Osteocyte (in vitro differentiated cells): ENCODE results near the gene PRICKLE3. TPM values are rescaled to one million over a fixed set of nuclear protein-coding genes. Genes with fewer than 3 reads are reported as not detected.

Experiments used
- DNase-seq: peaks from one replicate; pipeline ENCODE4 v3.0.0; 2021; ENCODE audit warnings: mixed read lengths; ENCODE audit not compliant: unreplicated experiment; ENCODE audit errors: extremely low spot score
- H3K27ac Mint-ChIP-seq: one replicate; pipeline ENCODE4 v1.8.0; 2021; ENCODE audit warnings: mild to moderate bottlenecking, mixed read lengths; ENCODE audit not compliant: unreplicated experiment
- H3K27me3 Mint-ChIP-seq: one replicate; pipeline ENCODE4 v1.8.0; 2021; ENCODE audit warnings: mixed read lengths; ENCODE audit not compliant: unreplicated experiment
- H3K36me3 Mint-ChIP-seq: one replicate; pipeline ENCODE4 v1.8.0; 2021; ENCODE audit warnings: mixed read lengths; ENCODE audit not compliant: unreplicated experiment
- H3K4me1 Mint-ChIP-seq: one replicate; pipeline ENCODE4 v1.8.0; 2021; ENCODE audit warnings: mixed read lengths; ENCODE audit not compliant: unreplicated experiment
- H3K4me3 Mint-ChIP-seq: one replicate; pipeline ENCODE4 v1.8.0; 2021; ENCODE audit warnings: mild to moderate bottlenecking, moderate library complexity, mixed read lengths; ENCODE audit not compliant: unreplicated experiment
- H3K9me3 Mint-ChIP-seq: one replicate; pipeline ENCODE4 v1.8.0; 2021; ENCODE audit warnings: mixed read lengths; ENCODE audit not compliant: unreplicated experiment
- CTCF ChIP-seq: fragments of 200-600 bp; sonication (generic); IDR thresholded peaks from 2 replicates; pipeline ENCODE4 v1.5.0; 2021; ENCODE audit warnings: antibody characterized with exemption, mild to moderate bottlenecking, moderate library complexity
- long read RNA-seq: library from polyadenylated mRNA; unstranded; transcript quantifications from one replicate; pipeline ENCODE4 v2.0.0, GENCODE V29; 2021
- total RNA-seq: library from RNA; stranded (reverse); gene quantifications from 2 replicates; pipeline ENCODE4 v1.2.1, GENCODE V29; 2021

The PRICKLE3 gene
- total RNA-seq = 7.7 and 8.5 TPM in 2 replicates
- long read RNA-seq, partial matches to known transcripts = 1 of 1 reads
- long read RNA-seq, other reads (novel, unspliced or antisense) = 0 of 1 reads

DNA sequence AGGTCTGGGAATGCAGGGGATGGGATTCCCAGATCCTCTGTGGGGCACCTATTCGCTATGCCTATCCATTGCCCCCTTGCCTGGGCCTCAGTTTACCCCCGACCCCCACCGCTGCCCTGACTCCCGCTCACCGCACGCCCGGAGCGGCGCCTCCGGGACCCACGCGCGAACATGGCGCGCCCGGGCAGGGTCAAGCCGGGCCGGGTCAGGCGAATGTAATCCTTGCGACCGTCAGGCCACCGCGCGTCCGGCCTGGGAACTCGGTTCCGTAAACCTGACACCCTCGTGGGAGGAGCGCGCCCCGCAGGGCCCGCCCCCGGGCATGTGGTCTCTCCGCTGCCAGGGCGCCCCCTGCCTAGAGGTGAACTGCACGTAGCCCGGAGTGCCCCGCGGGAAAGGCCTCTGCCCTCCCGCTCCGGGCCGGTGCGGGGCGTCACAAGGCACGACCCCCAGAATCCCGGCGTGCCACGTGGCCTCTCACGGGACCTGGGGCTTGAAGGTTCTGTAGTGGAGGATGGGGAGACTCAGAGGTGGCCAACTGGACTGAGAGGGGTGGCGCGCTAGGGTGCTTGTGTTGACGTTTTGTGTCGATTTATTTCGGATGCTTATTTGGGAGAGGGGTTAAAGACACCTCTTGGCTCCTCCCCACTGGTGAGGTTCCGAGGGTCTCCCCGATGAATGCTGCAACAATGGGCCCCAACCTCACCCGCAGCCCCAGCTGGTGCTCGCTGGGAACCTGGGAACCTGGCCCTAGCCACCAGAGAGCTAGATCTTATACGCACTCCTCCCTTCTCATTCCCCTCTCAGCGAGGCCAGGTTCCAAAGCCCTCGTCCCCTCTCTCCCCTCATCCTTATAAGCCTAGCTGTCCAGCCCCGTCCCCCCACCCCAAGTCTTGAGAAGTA, at the start of gene PRICKLE3:
Gene PRICKLE3, minus strand, starts transcription at position 249 of the 903 bp plus-strand sequence. Its CDS starts 76 bp downstream, at position 173.
- Mint-ChIP-seq H3K27ac (peak within 1 kb of the TSS; percentile 68), H3K9me3 (no peaks in the 10 kb centered on the region), H3K27me3 (no peaks in the 10 kb centered on the region), H3K36me3 (peaks cover 2% of the 10 kb centered on the region), H3K4me3 (peak within 1 kb of the TSS; percentile 62), H3K4me1 (peaks cover 21% of the 10 kb centered on the region)
- DNase-seq = no peak
- TF ChIP-seq CTCF = peak; percentile 26

DNA sequence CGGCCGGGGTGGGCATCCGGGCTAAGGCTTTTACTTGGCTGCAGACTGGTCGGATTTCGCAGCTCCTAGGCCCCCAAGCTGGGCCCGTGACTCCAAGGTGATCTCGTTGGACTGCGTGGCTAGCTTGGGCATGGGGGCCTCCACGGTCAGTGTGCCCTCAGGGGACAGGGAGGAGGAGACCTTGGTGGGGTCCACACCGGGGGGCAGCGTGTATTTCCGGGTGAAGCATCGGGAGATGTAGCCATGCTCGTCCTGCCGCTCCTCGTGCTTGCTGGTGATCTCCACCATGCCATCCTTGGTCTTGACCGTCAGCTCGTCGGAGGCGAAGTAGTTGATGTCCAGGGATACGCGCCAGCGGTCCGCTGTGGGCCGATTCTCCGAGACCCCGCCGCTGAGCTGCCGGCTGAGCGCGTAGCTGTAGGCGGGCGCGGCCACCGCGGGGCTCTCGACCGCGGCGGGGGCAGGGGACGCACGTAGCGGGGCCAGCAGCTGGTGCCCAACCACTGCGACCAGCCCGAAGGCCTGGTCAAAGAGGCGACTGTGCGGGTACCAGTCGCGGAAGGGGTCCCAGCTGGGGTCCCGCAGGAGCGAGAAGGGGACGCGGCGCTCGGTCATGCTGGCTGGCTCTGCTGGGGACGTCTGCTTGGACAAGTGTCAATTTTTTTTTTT, 47.8 kb upstream of the PRICKLE3 start:
- no peaks in the 10 kb centered on the region for H3K27me3 Mint-ChIP-seq
- no peak for DNase-seq
- no peak for TF ChIP-seq CTCF
- H3K4me3 Mint-ChIP-seq = no peak overlapping the region
- no peaks in the 10 kb centered on the region for H3K36me3 Mint-ChIP-seq
- peaks cover 5% of the 10 kb centered on the region for H3K4me1 Mint-ChIP-seq
- no peak overlapping the region for H3K27ac Mint-ChIP-seq
- H3K9me3 Mint-ChIP-seq = peaks cover 14% of the 10 kb centered on the region

- no peak within 1 kb of the TSS for H3K27ac Mint-ChIP-seq
Measured at GRCh38 chrX:49233176-49233575, 47.0 kb upstream of the PRICKLE3 start, which contains the start of gene CACNA1F. TSS of gene CACNA1F (minus strand) at chrX:49233340. CDS start at chrX:49233309, 31 bp downstream.

GRCh38 chrX:49232525-49232924, 46.4 kb upstream of the PRICKLE3 start:
- Mint-ChIP-seq H3K4me1 (peaks cover 5% of the 10 kb centered on the region), H3K27ac (no peak overlapping the region)

More at GRCh38 chrX:49233176-49233575, 47.0 kb upstream of the PRICKLE3 start, which contains the start of gene CACNA1F:
- Mint-ChIP-seq H3K9me3 (peaks cover 14% of the 10 kb centered on the region), H3K4me1 (peaks cover 5% of the 10 kb centered on the region), H3K27me3 (no peaks in the 10 kb centered on the region), H3K36me3 (no peaks in the 10 kb centered on the region), H3K4me3 (no peak within 1 kb of the TSS)
- no peak for DNase-seq
- TF ChIP-seq CTCF = no peak

More at GRCh38 chrX:49232525-49232924, 46.4 kb upstream of the PRICKLE3 start:
- no peak for DNase-seq
- Mint-ChIP-seq H3K4me3 (no peak overlapping the region), H3K36me3 (no peaks in the 10 kb centered on the region), H3K27me3 (no peaks in the 10 kb centered on the region), H3K9me3 (peaks cover 14% of the 10 kb centered on the region)
- no peak for TF ChIP-seq CTCF
